ENCODE data around the gene NNMT. TPM values are rescaled to one million over a fixed set of nuclear protein-coding genes. Genes with fewer than 3 reads are reported as not detected.

Gene NNMT
- polyA plus RNA-seq, 1 experiment: 188 TPM

GRCh38 chr11:114297806-114298709 is 1.9 kb downstream of the NNMT start:
- Histone ChIP-seq H3K27me3 (ENCODE audit: control insufficient read depth, insufficient read depth, low read length) (no peaks in the 10 kb centered on the region), H3K27ac (ENCODE audit: low read depth, low read length) (peak overlapping the region; percentile 66), H3K9me3 (ENCODE audit: control insufficient read depth, insufficient read depth, low read length) (no peaks in the 10 kb centered on the region), H3K4me3 (ENCODE audit: low read depth, low read length) (peak overlapping the region; percentile 67)
- CTCF ChIA-PET: no interaction called here
- TF ChIP-seq, protein P1, sequence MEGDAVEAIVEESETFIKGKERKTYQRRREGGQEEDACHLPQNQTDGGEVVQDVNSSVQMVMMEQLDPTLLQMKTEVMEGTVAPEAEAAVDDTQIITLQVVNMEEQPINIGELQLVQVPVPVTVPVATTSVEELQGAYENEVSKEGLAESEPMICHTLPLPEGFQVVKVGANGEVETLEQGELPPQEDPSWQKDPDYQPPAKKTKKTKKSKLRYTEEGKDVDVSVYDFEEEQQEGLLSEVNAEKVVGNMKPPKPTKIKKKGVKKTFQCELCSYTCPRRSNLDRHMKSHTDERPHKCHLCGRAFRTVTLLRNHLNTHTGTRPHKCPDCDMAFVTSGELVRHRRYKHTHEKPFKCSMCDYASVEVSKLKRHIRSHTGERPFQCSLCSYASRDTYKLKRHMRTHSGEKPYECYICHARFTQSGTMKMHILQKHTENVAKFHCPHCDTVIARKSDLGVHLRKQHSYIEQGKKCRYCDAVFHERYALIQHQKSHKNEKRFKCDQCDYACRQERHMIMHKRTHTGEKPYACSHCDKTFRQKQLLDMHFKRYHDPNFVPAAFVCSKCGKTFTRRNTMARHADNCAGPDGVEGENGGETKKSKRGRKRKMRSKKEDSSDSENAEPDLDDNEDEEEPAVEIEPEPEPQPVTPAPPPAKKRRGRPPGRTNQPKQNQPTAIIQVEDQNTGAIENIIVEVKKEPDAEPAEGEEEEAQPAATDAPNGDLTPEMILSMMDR (IDR thresholded peaks at IDR 0.05; ENCODE audit: low read depth, low read length): no peak
- POLR2A ChIA-PET: no interaction called here
- DNase-seq (ENCODE audit: low read depth, low spot score): no peak

DNA sequence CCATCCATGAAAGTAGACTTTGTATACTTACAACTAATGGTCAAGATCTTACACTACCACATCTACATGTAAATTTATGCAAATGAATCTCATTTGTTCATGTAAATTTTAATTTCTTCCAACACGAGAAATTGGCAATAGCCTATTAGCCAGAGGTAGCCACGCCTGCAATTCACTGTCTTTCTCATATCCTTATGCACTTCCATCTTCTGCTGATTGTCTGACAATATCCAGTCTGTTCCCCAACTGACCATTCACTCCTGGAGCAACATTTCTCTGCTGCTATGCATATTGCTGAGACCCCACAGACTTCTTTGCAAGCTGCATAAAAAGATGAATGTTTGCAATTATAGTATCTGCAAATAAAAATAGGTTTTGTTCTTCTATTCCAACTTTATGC is 2.5 kb downstream of the NNMT start:
- Histone ChIP-seq H3K27me3 (ENCODE audit: control insufficient read depth, insufficient read depth, low read length) (no peaks in the 10 kb centered on the region), H3K4me3 (ENCODE audit: low read depth, low read length) (peak overlapping the region; percentile 67), H3K27ac (ENCODE audit: low read depth, low read length) (no peak overlapping the region), H3K9me3 (ENCODE audit: control insufficient read depth, insufficient read depth, low read length) (no peaks in the 10 kb centered on the region)
- ChIA-PET POLR2A (no interaction called here), CTCF (no interaction called here)
- DNase-seq (ENCODE audit: low read depth, low spot score): no peak
- TF ChIP-seq, protein P1 (IDR thresholded peaks at IDR 0.05; ENCODE audit: low read depth, low read length): no peak

GRCh38 chr11:114301088-114301487 is 4.9 kb downstream of the NNMT start:
- TF ChIP-seq, protein P1 (IDR thresholded peaks at IDR 0.05; ENCODE audit: low read depth, low read length): no peak
- no peaks in the 10 kb centered on the region for H3K27me3 ChIP-seq (ENCODE audit: control insufficient read depth, insufficient read depth, low read length)
- CTCF ChIA-PET: interaction anchor here (0.6 to 1.1 kb wide), 3 partner anchors 16 to 202 kb away, joined by 3 read pairs; no protein-coding TSS in a partner anchor
- H3K4me3 ChIP-seq (ENCODE audit: low read depth, low read length): no peak overlapping the region
- no peak overlapping the region for H3K27ac ChIP-seq (ENCODE audit: low read depth, low read length)
- H3K9me3 ChIP-seq (ENCODE audit: control insufficient read depth, insufficient read depth, low read length): no peaks in the 10 kb centered on the region
- POLR2A ChIA-PET: no interaction called here
- no peak for DNase-seq (ENCODE audit: low read depth, low spot score)

DNA sequence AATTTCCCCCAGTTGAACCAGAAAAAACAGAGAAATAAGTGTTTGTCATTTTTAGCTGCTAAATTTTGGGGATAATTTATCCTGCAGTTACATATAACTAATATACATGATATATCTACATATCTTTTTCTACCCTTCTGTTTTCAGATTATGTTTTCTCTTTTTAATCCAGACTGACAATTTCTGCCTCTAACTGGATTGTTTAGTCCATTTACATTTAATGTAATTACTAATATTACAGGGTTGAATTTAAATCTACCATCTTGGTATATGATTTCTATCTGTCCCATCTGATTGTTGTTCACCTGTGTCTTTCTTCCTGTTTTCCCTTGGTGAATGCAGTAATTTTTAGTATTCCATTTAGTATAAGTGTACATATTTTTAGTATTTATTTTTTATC is 5.7 kb downstream of the NNMT start:
- H3K4me3 ChIP-seq (ENCODE audit: low read depth, low read length): no peak overlapping the region
- POLR2A ChIA-PET: no interaction called here
- no peak overlapping the region for H3K27ac ChIP-seq (ENCODE audit: low read depth, low read length)
- no peaks in the 10 kb centered on the region for H3K27me3 ChIP-seq (ENCODE audit: control insufficient read depth, insufficient read depth, low read length)
- TF ChIP-seq, protein P1 (IDR thresholded peaks at IDR 0.05; ENCODE audit: low read depth, low read length): no peak
- H3K9me3 ChIP-seq (ENCODE audit: control insufficient read depth, insufficient read depth, low read length): no peaks in the 10 kb centered on the region
- DNase-seq (ENCODE audit: low read depth, low spot score): no peak
- CTCF ChIA-PET: interaction anchor here (0.6 to 1.1 kb wide), 2 partner anchors 15 to 44 kb away, joined by 3 read pairs; no protein-coding TSS in a partner anchor

- Histone ChIP-seq H3K27me3 (ENCODE audit: control insufficient read depth, insufficient read depth, low read length) (no peaks in the 10 kb centered on the region), H3K27ac (ENCODE audit: low read depth, low read length) (no peak overlapping the region), H3K4me3 (ENCODE audit: low read depth, low read length) (no peak overlapping the region), H3K9me3 (ENCODE audit: control insufficient read depth, insufficient read depth, low read length) (no peaks in the 10 kb centered on the region)
- ChIA-PET CTCF (no interaction called here), POLR2A (no interaction called here)
- TF ChIP-seq, protein P1 (IDR thresholded peaks at IDR 0.05; ENCODE audit: low read depth, low read length): no peak
- no peak for DNase-seq (ENCODE audit: low read depth, low spot score)
Observed at GRCh38 chr11:114302663-114303062, 6.5 kb downstream of the NNMT start.

Data from AG04450 (cell line).